Natural killer cell treated with Interleukin-12 subunit alpha and Interleukin-12 subunit beta and Interleukin-15 and Interleukin-18, amount 100 ng/mL, for 72 hours (primary cell): ENCODE results near the gene GAN. TPM values are rescaled to one million over a fixed set of nuclear protein-coding genes. Genes with fewer than 3 reads are reported as not detected.

Source experiments
- ATAC-seq, 2 donors: fragments of 150-1000 bp; cut with Tn5 transposase in 1 of 2; sonication (Bioruptor Pico), chemical (Tn5 transposase) in 1 of 2; 2 replicates each; pipeline ENCODE4 v1.10.0; 2021
- DNase-seq: peaks from one replicate; pipeline ENCODE4 v3.0.0; 2022; ENCODE audit warnings: low spot score
- H3K27ac Mint-ChIP-seq, 2 donors: 1 replicate in 1 of 2; 2 replicates in 1 of 2; pipeline ENCODE4 v1.8.0; 2022; ENCODE audit warnings: mixed read lengths in 2 of 2, mild to moderate bottlenecking in 1 of 2, moderate library complexity in 1 of 2
- H3K27me3 Mint-ChIP-seq, 2 donors: 1 replicate in 1 of 2; 2 replicates in 1 of 2; pipeline ENCODE4 v1.8.0; 2022; ENCODE audit warnings: mixed read lengths in 2 of 2
- H3K36me3 Mint-ChIP-seq: one replicate; pipeline ENCODE4 v1.8.0; 2022; ENCODE audit warnings: mixed read lengths
- H3K4me1 Mint-ChIP-seq, 2 donors: 1 replicate in 1 of 2; 2 replicates in 1 of 2; pipeline ENCODE4 v1.8.0; 2022; ENCODE audit warnings: low read depth in 2 of 2, mixed read lengths in 2 of 2, mild to moderate bottlenecking in 1 of 2
- H3K4me3 Mint-ChIP-seq: one replicate; pipeline ENCODE4 v1.8.0; 2022; ENCODE audit warnings: mixed read lengths
- H3K9me3 Mint-ChIP-seq: 2 replicates; pipeline ENCODE4 v1.8.0; 2022; ENCODE audit warnings: mixed read lengths
- total RNA-seq, 2 donors: library from RNA; stranded (reverse); gene quantifications; one replicate each; pipeline ENCODE4 v1.2.3, GENCODE V29; 2022

GAN gene
- total RNA-seq, 2 donors from 2014 or later: 11.0 to 15.8 TPM

GRCh38 chr16:81380932-81381331, 66.2 kb downstream of the GAN start:
- H3K27ac Mint-ChIP-seq: no peak overlapping the region
- ATAC-seq (no peak), DNase-seq (no peak)
- H3K27me3 Mint-ChIP-seq: no peaks in the 10 kb centered on the region
- no peaks in the 10 kb centered on the region for H3K4me1 Mint-ChIP-seq
- no peaks in the 10 kb centered on the region for H3K36me3 Mint-ChIP-seq
- no peak overlapping the region for H3K4me3 Mint-ChIP-seq
- no peaks in the 10 kb centered on the region for H3K9me3 Mint-ChIP-seq

- Mint-ChIP-seq H3K9me3 (no peaks in the 10 kb centered on the region), H3K27me3 (no peaks in the 10 kb centered on the region), H3K4me1 (no peaks in the 10 kb centered on the region), H3K27ac (no peak overlapping the region), H3K36me3 (no peaks in the 10 kb centered on the region), H3K4me3 (no peak overlapping the region)
- DNase-seq (no peak), ATAC-seq (no peak)
These were observed 69.2 kb downstream of the GAN start for GRCh38 chr16:81384006-81384405.

GRCh38 chr16:81385031-81385756, 70.4 kb downstream of the GAN start:
- Mint-ChIP-seq H3K27ac (no peak overlapping the region), H3K27me3 (no peaks in the 10 kb centered on the region), H3K4me1 (no peaks in the 10 kb centered on the region), H3K4me3 (no peak overlapping the region), H3K36me3 (no peaks in the 10 kb centered on the region), H3K9me3 (no peaks in the 10 kb centered on the region)
- ATAC-seq (no peak), DNase-seq (no peak)

GRCh38 chr16:81388357-81388756, 73.6 kb downstream of the GAN start:
- Mint-ChIP-seq H3K9me3 (no peaks in the 10 kb centered on the region), H3K27me3 (no peaks in the 10 kb centered on the region), H3K4me3 (no peak overlapping the region), H3K4me1 (peaks cover 0 to 3% of the 10 kb centered on the region in 2 donors), H3K27ac (no peak overlapping the region), H3K36me3 (peaks cover 4% of the 10 kb centered on the region)
- no peak for DNase-seq
- ATAC-seq: no peak

GRCh38 chr16:81390840-81391239, 76.1 kb downstream of the GAN start:
- Mint-ChIP-seq H3K4me3 (no peak overlapping the region), H3K9me3 (no peaks in the 10 kb centered on the region), H3K36me3 (peaks cover 4% of the 10 kb centered on the region), H3K27me3 (no peaks in the 10 kb centered on the region), H3K4me1 (peaks cover 0 to 5% of the 10 kb centered on the region in 2 donors), H3K27ac (no peak overlapping the region)
- no peak for ATAC-seq
- no peak for DNase-seq

- no peak overlapping the region for H3K27ac Mint-ChIP-seq
- DNase-seq: no peak
- no peaks in the 10 kb centered on the region for H3K27me3 Mint-ChIP-seq
- no peaks in the 10 kb centered on the region for H3K9me3 Mint-ChIP-seq
- no peak for ATAC-seq
- H3K36me3 Mint-ChIP-seq: peaks cover 4% of the 10 kb centered on the region
- H3K4me3 Mint-ChIP-seq: no peak overlapping the region
- H3K4me1 Mint-ChIP-seq: peaks cover 0 to 5% of the 10 kb centered on the region in 2 donors
These were observed 77.2 kb downstream of the GAN start for GRCh38 chr16:81392011-81392410.

GRCh38 chr16:81394416-81394815, 79.7 kb downstream of the GAN start:
- ATAC-seq (no peak), DNase-seq (no peak)
- no peak overlapping the region for H3K4me3 Mint-ChIP-seq
- no peaks in the 10 kb centered on the region for H3K9me3 Mint-ChIP-seq
- peaks cover 0 to 5% of the 10 kb centered on the region in 2 donors for H3K4me1 Mint-ChIP-seq
- peaks cover 4% of the 10 kb centered on the region for H3K36me3 Mint-ChIP-seq
- H3K27ac Mint-ChIP-seq: no peak overlapping the region
- no peaks in the 10 kb centered on the region for H3K27me3 Mint-ChIP-seq

GRCh38 chr16:81394966-81395655, 80.3 kb downstream of the GAN start:
- Mint-ChIP-seq H3K36me3 (peaks cover 4% of the 10 kb centered on the region), H3K4me1 (peaks cover 0 to 5% of the 10 kb centered on the region in 2 donors), H3K4me3 (no peak overlapping the region), H3K9me3 (no peaks in the 10 kb centered on the region), H3K27ac (no peak overlapping the region), H3K27me3 (no peaks in the 10 kb centered on the region)
- no peak for DNase-seq
- ATAC-seq: no peak

- no peak overlapping the region for H3K27ac Mint-ChIP-seq
- H3K4me1 Mint-ChIP-seq: peaks cover 0 to 5% of the 10 kb centered on the region in 2 donors
- no peaks in the 10 kb centered on the region for H3K36me3 Mint-ChIP-seq
- ATAC-seq (no peak), DNase-seq (no peak)
- H3K4me3 Mint-ChIP-seq: no peak overlapping the region
- H3K9me3 Mint-ChIP-seq: no peaks in the 10 kb centered on the region
- H3K27me3 Mint-ChIP-seq: no peaks in the 10 kb centered on the region
These were observed 82.5 kb downstream of the GAN start for GRCh38 chr16:81397058-81397878.

- H3K4me1 Mint-ChIP-seq: peaks cover 0 to 5% of the 10 kb centered on the region in 2 donors
- H3K4me3 Mint-ChIP-seq: no peak overlapping the region
- no peaks in the 10 kb centered on the region for H3K36me3 Mint-ChIP-seq
- DNase-seq: no peak
- H3K9me3 Mint-ChIP-seq: no peaks in the 10 kb centered on the region
- no peaks in the 10 kb centered on the region for H3K27me3 Mint-ChIP-seq
- H3K27ac Mint-ChIP-seq: no peak overlapping the region
- no peak for ATAC-seq
These were observed 83.2 kb downstream of the GAN start for GRCh38 chr16:81397879-81398520.

- ATAC-seq (no peak), DNase-seq (no peak)
- no peaks in the 10 kb centered on the region for H3K9me3 Mint-ChIP-seq
- no peak overlapping the region for H3K4me3 Mint-ChIP-seq
- H3K27ac Mint-ChIP-seq: no peak overlapping the region
- no peaks in the 10 kb centered on the region for H3K27me3 Mint-ChIP-seq
- peaks cover 0 to 6% of the 10 kb centered on the region in 2 donors for H3K4me1 Mint-ChIP-seq
- H3K36me3 Mint-ChIP-seq: no peaks in the 10 kb centered on the region
These were observed 85.1 kb downstream of the GAN start for GRCh38 chr16:81399909-81400308.

GRCh38 chr16:81401035-81401950, 86.5 kb downstream of the GAN start:
- Mint-ChIP-seq H3K36me3 (no peaks in the 10 kb centered on the region), H3K27ac (no peak overlapping the region), H3K9me3 (no peaks in the 10 kb centered on the region), H3K4me1 (peaks cover 0 to 6% of the 10 kb centered on the region in 2 donors), H3K4me3 (no peak overlapping the region), H3K27me3 (no peaks in the 10 kb centered on the region)
- no peak for DNase-seq
- no peak for ATAC-seq

GRCh38 chr16:81403208-81403600, 88.4 kb downstream of the GAN start:
- H3K4me1 Mint-ChIP-seq: peaks cover 0 to 6% of the 10 kb centered on the region in 2 donors
- H3K27ac Mint-ChIP-seq: no peak overlapping the region
- H3K9me3 Mint-ChIP-seq: no peaks in the 10 kb centered on the region
- H3K27me3 Mint-ChIP-seq: no peaks in the 10 kb centered on the region
- H3K4me3 Mint-ChIP-seq: no peak overlapping the region
- ATAC-seq (no peak), DNase-seq (no peak)
- H3K36me3 Mint-ChIP-seq: no peaks in the 10 kb centered on the region
